Neutrophil (primary cell): ENCODE measurements around the gene CYTL1.

Experiments used
- H3K27ac ChIP-seq: fragments of 200-600 bp; sonication (generic); 2 replicates; pipeline ENCODE4 v1.5.1; 2016; ENCODE audit warnings: mild to moderate bottlenecking, moderate library complexity
- H3K27me3 ChIP-seq: fragments of 200-600 bp; sonication (generic); 2 replicates; pipeline ENCODE4 v1.6.0; 2016; ENCODE audit warnings: mild to moderate bottlenecking
- H3K36me3 ChIP-seq: fragments of 200-600 bp; sonication (generic); 2 replicates; pipeline ENCODE4 v1.5.1; 2017
- H3K4me1 ChIP-seq, 2 experiments: fragments of 200-600 bp in 1 of 2; sonication (generic) in 1 of 2; 1 replicate in 1 of 2; 2 replicates in 1 of 2; pipeline versions ENCODE4 v1.5.1 to v1.6.1; 2013 to 2016; ENCODE audit warnings: low read depth in 1 of 2, low read length in 1 of 2, mild to moderate bottlenecking in 1 of 2, moderate library complexity in 1 of 2; ENCODE audit not compliant: control insufficient read depth in 1 of 2, insufficient read depth in 1 of 2
- H3K4me3 ChIP-seq, 2 experiments: fragments of 200-600 bp in 1 of 2; sonication (generic) in 1 of 2; 1 replicate in 1 of 2; 2 replicates in 1 of 2; pipeline ENCODE4 v1.5.1; 2013 to 2016; ENCODE audit warnings: low read depth in 1 of 2, low read length in 1 of 2, mild to moderate bottlenecking in 1 of 2, moderate library complexity in 1 of 2
- H3K9me3 ChIP-seq: fragments of 200-600 bp; sonication (generic); 2 replicates; pipeline ENCODE4 v1.5.1; 2016
- TF ChIP-seq, protein P1 (sequence below): fragments of 200-600 bp; sonication (generic); IDR thresholded peaks from 2 replicates; pipeline ENCODE4 v1.5.1; 2016; ENCODE audit warnings: antibody characterized with exemption

CYTL1 gene

GRCh38 chr4:5026371-5026770 is 7.1 kb upstream of the CYTL1 start:
- TF ChIP-seq, protein P1, sequence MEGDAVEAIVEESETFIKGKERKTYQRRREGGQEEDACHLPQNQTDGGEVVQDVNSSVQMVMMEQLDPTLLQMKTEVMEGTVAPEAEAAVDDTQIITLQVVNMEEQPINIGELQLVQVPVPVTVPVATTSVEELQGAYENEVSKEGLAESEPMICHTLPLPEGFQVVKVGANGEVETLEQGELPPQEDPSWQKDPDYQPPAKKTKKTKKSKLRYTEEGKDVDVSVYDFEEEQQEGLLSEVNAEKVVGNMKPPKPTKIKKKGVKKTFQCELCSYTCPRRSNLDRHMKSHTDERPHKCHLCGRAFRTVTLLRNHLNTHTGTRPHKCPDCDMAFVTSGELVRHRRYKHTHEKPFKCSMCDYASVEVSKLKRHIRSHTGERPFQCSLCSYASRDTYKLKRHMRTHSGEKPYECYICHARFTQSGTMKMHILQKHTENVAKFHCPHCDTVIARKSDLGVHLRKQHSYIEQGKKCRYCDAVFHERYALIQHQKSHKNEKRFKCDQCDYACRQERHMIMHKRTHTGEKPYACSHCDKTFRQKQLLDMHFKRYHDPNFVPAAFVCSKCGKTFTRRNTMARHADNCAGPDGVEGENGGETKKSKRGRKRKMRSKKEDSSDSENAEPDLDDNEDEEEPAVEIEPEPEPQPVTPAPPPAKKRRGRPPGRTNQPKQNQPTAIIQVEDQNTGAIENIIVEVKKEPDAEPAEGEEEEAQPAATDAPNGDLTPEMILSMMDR, result no peak
- Histone ChIP-seq H3K4me3 (no peak overlapping the region), H3K36me3 (no peaks in the 10 kb centered on the region), H3K27me3 (no peaks in the 10 kb centered on the region), H3K27ac (no peak overlapping the region), H3K4me1 (no peaks in the 10 kb centered on the region), H3K9me3 (no peaks in the 10 kb centered on the region)

GRCh38 chr4:5024673-5025072 is 5.4 kb upstream of the CYTL1 start:
- H3K4me1 ChIP-seq, result no peaks in the 10 kb centered on the region
- H3K27me3 ChIP-seq, result peaks cover 8% of the 10 kb centered on the region
- TF ChIP-seq, protein P1, result no peak
- no peak overlapping the region for H3K27ac ChIP-seq
- no peak overlapping the region for H3K4me3 ChIP-seq
- H3K36me3 ChIP-seq, result no peaks in the 10 kb centered on the region
- no peaks in the 10 kb centered on the region for H3K9me3 ChIP-seq

- Histone ChIP-seq H3K27ac (no peak overlapping the region), H3K9me3 (no peaks in the 10 kb centered on the region), H3K36me3 (no peaks in the 10 kb centered on the region), H3K27me3 (peaks cover 38% of the 10 kb centered on the region), H3K4me1 (peaks cover 0 to 3% of the 10 kb centered on the region in 2 experiments), H3K4me3 (no peak overlapping the region)
- TF ChIP-seq, protein P1, result no peak
Measured at GRCh38 chr4:5021546-5021945, 2.3 kb upstream of the CYTL1 start.

GRCh38 chr4:5020341-5020740 is 1.1 kb upstream of the CYTL1 start:
- Histone ChIP-seq H3K27me3 (peaks cover 38% of the 10 kb centered on the region), H3K36me3 (no peaks in the 10 kb centered on the region), H3K9me3 (no peaks in the 10 kb centered on the region), H3K4me3 (no peak overlapping the region), H3K27ac (no peak overlapping the region), H3K4me1 (peaks cover 0 to 3% of the 10 kb centered on the region in 2 experiments)
- TF ChIP-seq, protein P1, result no peak

DNA sequence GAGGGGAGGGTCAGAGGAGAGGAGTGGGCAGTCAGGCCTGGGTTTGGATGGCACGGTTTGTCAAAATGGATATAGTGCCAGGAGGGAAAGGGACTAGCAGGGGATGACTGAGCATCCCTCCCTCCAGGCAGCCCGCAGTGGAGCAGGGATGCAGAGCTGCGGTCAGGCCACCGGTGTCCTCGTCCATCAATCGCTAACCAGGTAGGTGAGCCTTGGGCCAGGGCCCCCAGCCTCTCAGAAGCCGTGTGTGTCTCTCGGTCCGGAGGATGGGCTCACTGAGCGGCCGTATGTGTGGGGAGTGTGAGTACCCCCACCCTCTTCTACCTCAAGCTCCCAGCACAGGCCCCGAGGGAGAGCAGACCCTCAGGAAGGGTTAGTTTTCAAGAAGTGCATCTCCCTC is 538 bp upstream of the CYTL1 start:
- Histone ChIP-seq H3K27me3 (peaks cover 38% of the 10 kb centered on the region), H3K4me3 (no peak overlapping the region)
- TF ChIP-seq, protein P1, result no peak

GRCh38 chr4:5018603-5019002 is 655 bp downstream of the CYTL1 start:
- no peaks in the 10 kb centered on the region for H3K36me3 ChIP-seq
- peaks cover 0 to 3% of the 10 kb centered on the region in 2 experiments for H3K4me1 ChIP-seq
- H3K27me3 ChIP-seq, result peaks cover 44% of the 10 kb centered on the region
- no peak overlapping the region for H3K27ac ChIP-seq
- H3K9me3 ChIP-seq, result no peaks in the 10 kb centered on the region
- TF ChIP-seq, protein P1, result no peak
- no peak overlapping the region for H3K4me3 ChIP-seq

More for the DNA sequence above, 538 bp upstream of the CYTL1 start:
- Histone ChIP-seq H3K4me1 (peaks cover 0 to 3% of the 10 kb centered on the region in 2 experiments), H3K27ac (no peak overlapping the region), H3K9me3 (no peaks in the 10 kb centered on the region), H3K36me3 (no peaks in the 10 kb centered on the region)
